ENCODE results near the gene LRRC14B.
"Not testable (repeated sequence)": the region's sequence is repeated elsewhere in the genome, so short reads cannot be mapped to it uniquely, and the experiment has no call there.

DNA sequence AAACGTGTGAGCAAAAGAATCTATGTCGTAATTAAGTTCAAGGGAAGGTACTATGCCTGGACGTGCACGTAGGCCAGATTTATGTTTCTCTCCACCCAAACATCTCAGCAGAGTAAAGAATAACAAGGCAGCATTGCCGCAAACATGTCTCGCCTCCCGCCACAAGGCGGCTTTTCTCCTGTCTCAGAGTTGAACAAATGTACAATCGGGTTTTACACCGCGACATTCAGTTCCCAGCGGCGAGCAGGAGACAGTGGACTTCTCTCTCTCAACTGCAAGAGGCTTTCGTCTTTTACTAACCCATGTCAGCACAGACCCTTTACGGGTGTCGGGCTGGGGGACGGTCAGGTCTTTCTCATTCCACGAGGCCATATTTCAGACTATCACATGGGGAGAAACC lies 5.7 kb downstream of the LRRC14B start:
- not testable (repeated sequence) for TF ChIP-seq POLR2A, POLR2AphosphoS5 (IDR thresholded peaks at IDR 0.05)
- TF ChIP-seq, protein P1, sequence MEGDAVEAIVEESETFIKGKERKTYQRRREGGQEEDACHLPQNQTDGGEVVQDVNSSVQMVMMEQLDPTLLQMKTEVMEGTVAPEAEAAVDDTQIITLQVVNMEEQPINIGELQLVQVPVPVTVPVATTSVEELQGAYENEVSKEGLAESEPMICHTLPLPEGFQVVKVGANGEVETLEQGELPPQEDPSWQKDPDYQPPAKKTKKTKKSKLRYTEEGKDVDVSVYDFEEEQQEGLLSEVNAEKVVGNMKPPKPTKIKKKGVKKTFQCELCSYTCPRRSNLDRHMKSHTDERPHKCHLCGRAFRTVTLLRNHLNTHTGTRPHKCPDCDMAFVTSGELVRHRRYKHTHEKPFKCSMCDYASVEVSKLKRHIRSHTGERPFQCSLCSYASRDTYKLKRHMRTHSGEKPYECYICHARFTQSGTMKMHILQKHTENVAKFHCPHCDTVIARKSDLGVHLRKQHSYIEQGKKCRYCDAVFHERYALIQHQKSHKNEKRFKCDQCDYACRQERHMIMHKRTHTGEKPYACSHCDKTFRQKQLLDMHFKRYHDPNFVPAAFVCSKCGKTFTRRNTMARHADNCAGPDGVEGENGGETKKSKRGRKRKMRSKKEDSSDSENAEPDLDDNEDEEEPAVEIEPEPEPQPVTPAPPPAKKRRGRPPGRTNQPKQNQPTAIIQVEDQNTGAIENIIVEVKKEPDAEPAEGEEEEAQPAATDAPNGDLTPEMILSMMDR (IDR thresholded peaks at IDR 0.05): not testable (repeated sequence)

All from breast epithelium (tissue), 3 donors.